Ovary (tissue), 3 donors: ENCODE results near the gene OR5AR1.

Experiments
- CTCF ChIP-seq, 3 donors: fragments of 450-650 bp in 2 of 3; fragments of 200-600 bp in 1 of 3; IDR thresholded peaks; one replicate each; pipeline versions ENCODE4 v1.5.1 to v1.8.0; 2016 to 2022; ENCODE audit warnings: antibody characterized with exemption in 3 of 3, mild to moderate bottlenecking in 1 of 3
- EP300 ChIP-seq: sonication (generic); formaldehyde crosslinking; IDR thresholded peaks from one replicate; pipeline ENCODE4 v1.6.1; 2017; ENCODE audit warnings: antibody characterized with exemption
- POLR2A ChIP-seq: fragments of 450-650 bp; IDR thresholded peaks from one replicate; pipeline ENCODE4 v1.6.1; 2017; ENCODE audit warnings: antibody characterized with exemption, mild to moderate bottlenecking, moderate library complexity
- donor health status: DM: no; HTN: no; CAD: no.

- TF ChIP-seq POLR2A = no peak
- TF ChIP-seq CTCF (IDR thresholded peaks at IDR 0.05) = no peak
- no peak for TF ChIP-seq EP300
These were observed 21.1 kb upstream of the OR5AR1 start, which contains the start of gene OR5AP2 for GRCh38 chr11:56642339-56642738.
